NT2/D1 (cell line): ENCODE data around the gene ULK4.

Experiments
- SUZ12 ChIP-seq: IDR thresholded peaks from 2 replicates; pipeline ENCODE4 v1.6.1; 2011; ENCODE audit not compliant: insufficient read length, insufficient read depth; ENCODE audit errors: extremely low read depth
- YY1 ChIP-seq: IDR thresholded peaks from 2 replicates; pipeline ENCODE4 v1.6.1; 2011; ENCODE audit not compliant: insufficient read length, insufficient read depth
- ZNF274 ChIP-seq: IDR thresholded peaks from 2 replicates; pipeline ENCODE4 v1.6.1; 2011; ENCODE audit warnings: mild to moderate bottlenecking, low read depth, low read length

DNA sequence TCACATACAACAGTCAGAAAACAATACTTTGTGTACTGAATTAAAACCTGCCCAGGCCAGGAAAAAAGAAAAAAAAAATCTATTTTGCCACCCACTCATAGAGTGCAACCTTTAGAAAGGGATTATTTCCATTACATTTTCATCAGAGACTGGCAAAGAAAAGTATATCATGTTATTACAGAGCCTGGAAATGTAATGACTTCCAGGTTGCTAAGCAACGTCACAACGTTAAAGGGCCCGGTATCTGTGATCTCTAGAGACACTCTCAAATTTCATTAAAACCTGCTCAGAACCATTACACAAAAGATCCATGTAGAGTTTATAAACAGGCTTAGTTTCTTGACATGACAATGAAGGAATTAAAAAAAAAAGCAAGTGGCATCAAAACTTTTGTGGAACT lies 592.1 kb downstream of the ULK4 start:
- TF ChIP-seq ZNF274 (no peak), YY1 (no peak), SUZ12 (no peak)
